Peyer's patch (tissue), 4 donors: ENCODE measurements around the gene LEMD2.
A peak's percentile ranks its signal among the peaks of the same experiment; 100 is the strongest.

Experiments
- CTCF ChIP-seq, 6 experiments: fragments of 450-650 bp in 4 of 6; fragments of 200-600 bp in 2 of 6; sonication (generic) in 1 of 6; IDR thresholded peaks; one replicate each; pipeline ENCODE4 v1.5.1; 2017 to 2019; ENCODE audit warnings: antibody characterized with exemption in 6 of 6, mild to moderate bottlenecking in 3 of 6, moderate library complexity in 1 of 6
- POLR2A ChIP-seq, 2 donors: fragments of 450-650 bp; IDR thresholded peaks; one replicate each; pipeline ENCODE4 v1.5.1; 2017; ENCODE audit warnings: antibody characterized with exemption in 2 of 2, mild to moderate bottlenecking in 2 of 2, moderate library complexity in 2 of 2

- TF ChIP-seq POLR2A (IDR thresholded peaks at IDR 0.05) (no peak), CTCF (IDR thresholded peaks at IDR 0.05) (peak in 3 of 6 experiments; percentile 47 to 55 (median 49))
These were observed 6.1 kb upstream of the LEMD2 start for GRCh38 chr6:33794910-33795623.
